ENCODE results near the gene TIGD4. TPM values are rescaled to one million over a fixed set of nuclear protein-coding genes. Genes with fewer than 3 reads are reported as not detected.

Gene TIGD4
- total and polyA plus RNA-seq, 2 of the 8 experiments (the other 6 are each of a cell fraction or from before 2014, with no cell fraction given), result 0.42 to 2.3 TPM

- DNase-seq (ENCODE audit: low read depth in 1 of 2, low spot score in 2 of 2) (no peak), FAIRE-seq (no peak)
- Histone ChIP-seq H2BK5ac (ENCODE audit: low read depth, low read length) (no peak overlapping the region), H4K91ac (replicated peaks; ENCODE audit: insufficient read length, low read length) (no peak overlapping the region), H3K79me1 (ENCODE audit: low read depth, low read length) (peaks cover 7% of the 10 kb centered on the region), H3K9me3 (ENCODE audit: insufficient read depth in 2 of 2, low read depth in 1 of 2, low read length in 1 of 2) (peaks cover 0 to 6% of the 10 kb centered on the region in 2 experiments; a peak in 1 of 4 replicates), H3K27ac (ENCODE audit: low read depth, low read length) (no peak overlapping the region), H3K4me1 (replicated peaks in 1 of 4; ENCODE audit: control insufficient read depth in 3 of 4, insufficient read depth in 4 of 4, low read length in 3 of 4) (no peaks in the 10 kb centered on the region; a peak in 2 of 7 replicates), H2BK20ac (ENCODE audit: low read length) (no peak overlapping the region), H4K20me1 (replicated peaks in 1 of 2; ENCODE audit: control insufficient read depth in 1 of 2, insufficient read depth in 2 of 2, low read length in 2 of 2) (no peaks in the 10 kb centered on the region), H3K23me2 (ENCODE audit: low read depth, low read length) (no peaks in the 10 kb centered on the region), H4K5ac (ENCODE audit: insufficient read length, low read depth, low read length) (no peak overlapping the region), H3K4me3 (ENCODE audit: extremely low read depth in 1 of 4, insufficient read depth in 2 of 4, low read depth in 3 of 4, low read length in 4 of 4) (no peak overlapping the region), H3K56ac (replicated peaks; ENCODE audit: insufficient read length, low read depth, low read length) (no peak overlapping the region), H3K14ac (ENCODE audit: insufficient read length) (no peak overlapping the region), H3K18ac (ENCODE audit: extremely low read depth, low read length) (no peak overlapping the region), H3K23ac (ENCODE audit: insufficient read length) (no peak overlapping the region), H2BK120ac (replicated peaks; ENCODE audit: low read depth, low read length) (no peak overlapping the region), H2AFZ (ENCODE audit: low read length) (no peak overlapping the region), H4K8ac (ENCODE audit: extremely low read depth, insufficient read depth, low read length) (no peak overlapping the region), H3K27me3 (replicated peaks in 1 of 4; ENCODE audit: control insufficient read depth in 3 of 4, extremely low read depth in 1 of 4, insufficient read depth in 3 of 4, low read length in 3 of 4) (no peaks in the 10 kb centered on the region), H3K79me2 (ENCODE audit: control insufficient read depth in 1 of 2, insufficient read depth in 2 of 2, low read length in 2 of 2) (no peaks in the 10 kb centered on the region), H2AK5ac (ENCODE audit: low read depth, low read length) (no peak overlapping the region), H2BK12ac (ENCODE audit: low read depth, low read length) (no peak overlapping the region), H3K4me2 (ENCODE audit: insufficient read depth in 1 of 2, low read depth in 2 of 2, low read length in 2 of 2) (no peak overlapping the region), H3K36me3 (ENCODE audit: control insufficient read depth in 2 of 4, insufficient read depth in 4 of 4, low read length in 3 of 4) (peaks cover 0 to 12% (median 0%) of the 10 kb centered on the region in 4 experiments; a peak in 2 of 8 replicates), H2BK15ac (ENCODE audit: low read length) (no peak overlapping the region), H3K4ac (replicated peaks; ENCODE audit: insufficient read length, low read depth, low read length) (no peak overlapping the region), H3K9ac (replicated peaks in 1 of 4; ENCODE audit: extremely low read depth in 1 of 4, low read depth in 3 of 4, low read length in 3 of 4) (no peak overlapping the region)
- no peak for TF ChIP-seq TAF7 (optimal IDR thresholded peaks at IDR 0.05; ENCODE audit: borderline replicate concordance, low read depth, low read length)
- no peak for TF ChIP-seq CBX8 (IDR thresholded peaks at IDR 0.05; ENCODE audit: borderline replicate concordance, low read depth, low read length)
- no peak for TF ChIP-seq NANOG (IDR thresholded peaks at IDR 0.05; ENCODE audit: insufficient read depth, low read depth, low read length, poor library complexity, severe bottlenecking)
- no peak for TF ChIP-seq KDM5A (IDR thresholded peaks at IDR 0.05; ENCODE audit: low read length)
- TF ChIP-seq FOSL1 (IDR thresholded peaks at IDR 0.05; ENCODE audit: insufficient read depth, low read depth, low read length), result no peak
- TF ChIP-seq MAFK (IDR thresholded peaks at IDR 0.05; ENCODE audit: low read depth, low read length), result no peak
- no peak for TF ChIP-seq CBX5 (IDR thresholded peaks at IDR 0.05; ENCODE audit: low read depth, low read length)
- TF ChIP-seq USF2 (IDR thresholded peaks at IDR 0.05; ENCODE audit: low read length), result no peak
- no peak for TF ChIP-seq POLR2AphosphoS5 (IDR thresholded peaks at IDR 0.05; ENCODE audit: low read depth, low read length)
- no peak for TF ChIP-seq CHD1 (IDR thresholded peaks at IDR 0.05; ENCODE audit: low read depth, low read length)
- POLR2A ChIA-PET (ENCODE audit: partially characterized antibody), result no interaction called here
- CTCF ChIA-PET (ENCODE audit: partially characterized antibody), result no interaction called here
- WGBS, 2 experiments (ENCODE audit: extremely low coverage in 1 of 2, insufficient coverage in 1 of 2, insufficient read length in 1 of 2, insufficient replicate concordance in 2 of 2, low coverage in 1 of 2, low lambda C conversion rate in 2 of 2, missing lambda C conversion rate in 1 of 2), result 100% methylated on average over 1 of the region's 1 CpG; no CpG with 5 or more reads in 1 of the 2 experiments
Measured at GRCh38 chr4:152822323-152822722, 42.8 kb upstream of the TIGD4 start.
